Effector CD8-positive, alpha-beta T cell (primary cell): Measurements from ENCODE around the gene BRMS1.
"Not testable (repeated sequence)": the region's sequence is repeated elsewhere in the genome, so short reads cannot be mapped to it uniquely, and the experiment has no call there.

Experiments
- DNase-seq: peaks from one replicate; lab custom pipeline; 2025; lab: John Stamatoyannopoulos, UW
- total RNA-seq, 4 experiments: gene quantifications; one replicate each; lab custom pipeline; 2026; lab: John Stamatoyannopoulos, UW

The BRMS1 gene
- total RNA-seq = 73.1 to 119 (median 90.5) reads per million in 4 experiments

DNA sequence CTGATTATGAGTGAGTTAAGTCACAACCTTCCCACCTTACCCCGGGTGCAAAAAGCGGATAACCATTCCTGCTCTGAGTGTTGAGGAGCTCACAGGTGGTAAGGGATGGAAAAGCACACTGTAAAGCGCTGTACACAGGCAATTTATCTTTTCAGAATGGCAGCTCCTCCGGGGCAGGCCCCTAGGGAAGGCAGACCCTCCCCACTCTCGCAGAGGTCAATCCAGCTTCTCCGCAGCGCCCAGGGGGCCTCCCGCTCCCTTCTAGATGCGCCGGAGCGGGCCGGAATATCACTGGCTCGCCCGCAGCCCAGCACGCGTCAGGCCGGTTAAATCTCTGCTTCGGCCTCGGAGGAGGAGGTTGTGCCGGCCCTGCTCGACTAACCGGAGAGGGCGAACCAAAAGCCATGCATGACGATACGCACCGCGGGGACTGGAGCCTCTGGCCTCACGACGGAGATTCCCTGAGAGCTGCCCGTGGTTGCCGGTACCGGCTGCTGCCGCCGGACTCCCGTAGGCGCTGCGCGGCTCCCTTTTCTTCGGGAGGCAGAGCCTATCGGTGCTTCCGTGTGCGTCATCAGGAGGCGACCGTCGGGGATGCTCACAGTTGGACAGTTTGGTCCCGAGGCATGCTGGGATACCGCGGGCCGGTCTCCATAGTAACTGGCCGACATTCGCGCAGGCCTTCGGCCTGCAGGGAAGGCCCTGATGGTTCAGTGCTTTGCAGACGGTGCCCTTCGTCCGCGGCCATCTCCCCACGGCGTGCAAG is at the start of gene BRMS1:
TSS of gene BRMS1 (minus strand) at position 555 of the 766 bp plus-strand sequence. CDS start 2,870 bp downstream, outside the sequence.
- peak; percentile 93 for DNase-seq

DNA sequence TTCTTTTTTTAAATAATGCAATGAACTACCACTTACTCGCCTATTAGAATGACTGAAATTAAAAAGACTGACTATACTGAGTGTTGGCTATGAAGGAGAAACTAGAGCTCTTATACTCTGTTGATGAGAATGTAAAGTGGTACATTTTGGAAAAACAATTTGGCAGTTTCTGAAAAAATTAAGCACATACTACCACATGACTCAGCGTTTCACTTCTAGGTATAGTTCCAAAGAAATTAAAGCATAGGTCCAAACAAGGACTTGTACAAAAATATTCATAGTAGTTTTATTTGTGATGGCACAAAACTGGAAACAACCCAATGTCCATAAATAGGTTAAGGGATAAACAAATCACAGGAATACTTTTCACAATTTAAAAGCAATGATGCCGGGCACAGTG is 49.0 kb upstream of the BRMS1 start:
- no peak for DNase-seq

GRCh38 chr11:66391322-66391721 is 46.4 kb upstream of the BRMS1 start:
- DNase-seq = no peak

DNA sequence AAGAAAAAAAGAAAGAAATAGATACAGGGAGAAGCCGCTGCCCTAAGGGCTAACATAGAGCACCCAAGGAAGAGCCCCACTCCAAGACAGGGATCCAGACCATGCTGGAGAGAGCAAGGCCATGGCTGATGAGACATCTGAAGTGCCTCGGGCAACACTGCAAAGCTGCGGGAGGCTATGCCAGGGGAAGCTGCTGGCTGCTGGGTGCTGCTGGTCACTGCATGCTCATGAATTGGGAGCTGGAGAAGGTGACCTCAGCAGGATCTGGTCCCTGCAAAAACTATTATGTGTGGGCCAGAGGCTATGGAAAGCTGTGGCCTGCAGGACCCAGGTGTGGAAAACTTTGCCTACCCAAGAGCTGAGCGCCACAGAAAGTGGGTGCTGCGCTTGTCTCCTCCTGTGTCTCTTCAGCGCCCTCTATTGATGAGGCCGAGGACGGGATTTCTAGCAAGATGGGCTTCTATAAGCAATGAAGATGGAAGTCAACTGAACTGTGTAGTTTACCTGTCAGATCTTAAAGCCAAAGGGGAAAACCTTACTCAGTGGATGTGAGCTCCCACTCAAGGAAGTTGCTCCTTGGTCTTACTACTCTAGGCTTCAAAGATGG is 44.0 kb upstream of the BRMS1 start:
- DNase-seq = peak; percentile 48

GRCh38 chr11:66386171-66387069 is 41.5 kb upstream of the BRMS1 start:
- peak; percentile 73 for DNase-seq

GRCh38 chr11:66384316-66384715 is 39.4 kb upstream of the BRMS1 start:
- not testable (repeated sequence) for DNase-seq

GRCh38 chr11:66380264-66380663 is 35.4 kb upstream of the BRMS1 start:
- not testable (repeated sequence) for DNase-seq

GRCh38 chr11:66373690-66374287 is 28.9 kb upstream of the BRMS1 start:
- not testable (repeated sequence) for DNase-seq

DNA sequence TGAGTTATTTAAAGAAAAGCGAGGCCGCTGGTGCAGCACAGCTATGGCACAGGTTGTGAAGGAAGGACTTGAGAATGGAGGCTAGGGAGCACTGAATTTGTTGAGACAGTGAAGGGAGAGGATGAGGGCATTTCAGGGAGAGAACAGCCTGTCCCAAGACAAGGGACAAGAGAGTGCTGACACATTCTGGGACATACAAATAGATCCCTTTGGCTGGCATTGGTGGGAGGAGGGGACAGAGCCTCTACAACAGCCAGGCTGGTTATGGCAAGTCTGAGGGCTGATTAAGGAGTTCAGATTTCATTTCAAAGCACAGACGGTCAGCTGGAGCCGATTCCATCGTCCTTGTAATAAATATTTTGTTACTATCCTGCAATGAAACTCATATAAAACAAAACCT is 28.4 kb upstream of the BRMS1 start:
- no peak for DNase-seq

DNA sequence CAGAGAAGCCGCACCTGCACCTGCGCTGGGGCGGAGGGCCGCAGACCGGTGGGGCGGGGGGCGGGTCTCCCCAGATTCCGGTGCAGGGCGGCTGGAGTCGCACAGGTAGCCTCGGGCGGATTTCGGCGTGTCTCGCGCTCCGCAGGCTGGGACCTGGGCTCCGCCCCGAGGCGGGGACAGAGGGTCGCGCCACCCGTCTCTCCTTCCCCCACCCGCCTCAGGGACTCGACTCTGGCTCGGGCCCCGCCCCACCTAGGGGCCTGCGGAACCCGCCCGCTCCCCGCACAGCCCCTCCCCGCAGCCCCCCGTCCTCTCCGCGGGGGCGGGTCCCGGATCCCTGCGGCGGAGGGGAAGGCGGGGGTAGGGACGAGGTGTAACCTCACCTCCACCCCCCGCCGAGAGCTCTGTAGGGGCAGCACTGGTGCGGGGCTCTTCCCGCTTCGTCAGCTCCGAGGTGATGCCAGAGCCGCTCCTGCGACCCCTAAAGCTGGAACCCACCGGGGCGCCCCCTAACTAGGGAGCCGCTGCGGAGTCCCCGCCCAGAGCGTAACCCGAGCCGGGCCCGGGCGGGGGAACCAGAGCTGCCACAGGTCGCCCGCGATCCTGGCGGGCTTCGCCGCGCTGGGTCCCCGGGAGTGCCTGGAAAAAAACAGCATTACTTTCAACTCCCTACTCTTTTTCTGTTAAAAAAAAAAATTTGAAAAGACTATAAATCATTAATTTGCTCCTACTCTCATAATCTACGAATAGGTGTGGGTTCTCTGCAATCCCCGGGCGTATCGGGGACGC is 26.9 kb upstream of the BRMS1 start, which contains the start of gene SLC29A2:
TSS of gene SLC29A2 (minus strand) at position 134 of the 789 bp plus-strand sequence. CDS start 169 bp downstream, outside the sequence.
- DNase-seq = peak; percentile 73

DNA sequence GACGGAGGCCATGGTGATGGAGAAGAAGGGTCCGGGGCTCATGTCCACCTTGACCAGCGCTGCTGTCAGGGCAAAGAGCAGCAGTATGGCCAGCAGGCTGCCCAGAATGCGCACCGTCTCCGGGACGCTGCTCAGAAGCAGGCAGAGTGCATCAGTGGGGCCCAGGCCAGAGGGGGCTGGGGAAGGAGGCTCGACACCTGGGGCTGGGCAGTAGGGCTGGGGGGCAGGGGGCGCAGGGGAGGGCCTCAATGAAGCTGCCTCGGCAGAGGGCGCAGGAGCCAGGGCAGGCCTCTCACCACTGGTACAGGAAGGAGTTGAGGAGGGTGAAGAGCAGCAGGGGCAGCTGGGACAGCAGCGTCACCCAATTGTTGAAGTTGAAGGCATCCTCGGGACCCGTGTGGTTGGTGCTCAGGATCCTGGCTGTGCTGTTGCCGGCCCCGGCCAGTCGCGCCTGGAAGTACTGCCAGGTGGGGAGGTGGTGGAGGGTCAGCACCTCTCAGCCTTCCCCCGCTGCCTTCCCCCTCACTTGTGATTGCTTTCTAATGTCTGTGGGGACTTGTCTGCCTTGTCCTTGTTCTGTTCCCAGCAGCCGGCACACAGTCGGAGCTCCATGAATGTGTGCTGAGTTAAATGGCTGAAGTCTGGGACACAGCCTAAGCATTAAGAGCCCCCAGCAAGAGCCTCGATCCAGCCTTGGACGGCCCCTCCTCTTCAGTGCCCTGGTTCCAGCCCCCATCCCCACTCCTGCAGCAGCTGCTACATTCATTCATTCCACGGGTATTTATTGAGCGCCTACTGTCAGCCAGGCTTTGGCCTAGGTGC is 24.4 kb upstream of the BRMS1 start:
- DNase-seq = no peak

GRCh38 chr11:66368484-66368883 is 23.6 kb upstream of the BRMS1 start:
- no peak for DNase-seq

DNA sequence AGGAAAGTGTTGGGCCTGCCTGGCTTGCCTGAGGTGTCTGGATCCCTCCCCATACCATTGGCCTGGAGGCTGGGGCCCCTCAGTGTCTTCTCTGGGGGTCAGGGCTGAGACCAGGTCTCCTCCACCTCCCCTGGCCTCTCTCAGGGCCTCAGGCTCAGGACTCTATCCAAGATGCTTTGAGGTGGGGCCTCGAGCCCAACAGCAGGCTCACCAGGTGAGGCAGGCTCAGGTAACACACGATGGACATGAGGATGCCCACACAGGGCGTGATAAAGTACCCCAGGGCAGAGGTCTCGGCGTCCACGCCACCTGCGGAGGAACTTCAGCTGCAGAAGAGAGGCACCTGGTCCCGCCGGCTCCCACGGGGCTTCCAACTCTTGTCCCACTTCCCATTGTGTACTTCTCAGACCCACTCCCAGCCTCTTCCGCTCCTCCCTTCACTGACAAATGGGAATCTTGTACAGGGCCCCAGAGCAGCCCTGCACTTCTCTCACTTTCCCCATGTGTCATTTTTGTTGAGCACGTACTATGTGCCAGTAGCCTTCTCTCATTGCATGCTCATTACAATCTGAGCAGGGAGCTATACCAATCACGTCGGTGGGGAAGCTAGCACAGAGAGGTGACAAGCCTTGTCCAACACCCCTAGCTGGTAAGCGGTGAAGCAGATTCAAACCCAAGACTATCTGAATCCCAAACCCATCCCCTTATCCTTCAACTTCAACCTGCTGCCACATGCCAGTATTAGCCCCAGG is 22.8 kb upstream of the BRMS1 start:
- DNase-seq = no peak

DNA sequence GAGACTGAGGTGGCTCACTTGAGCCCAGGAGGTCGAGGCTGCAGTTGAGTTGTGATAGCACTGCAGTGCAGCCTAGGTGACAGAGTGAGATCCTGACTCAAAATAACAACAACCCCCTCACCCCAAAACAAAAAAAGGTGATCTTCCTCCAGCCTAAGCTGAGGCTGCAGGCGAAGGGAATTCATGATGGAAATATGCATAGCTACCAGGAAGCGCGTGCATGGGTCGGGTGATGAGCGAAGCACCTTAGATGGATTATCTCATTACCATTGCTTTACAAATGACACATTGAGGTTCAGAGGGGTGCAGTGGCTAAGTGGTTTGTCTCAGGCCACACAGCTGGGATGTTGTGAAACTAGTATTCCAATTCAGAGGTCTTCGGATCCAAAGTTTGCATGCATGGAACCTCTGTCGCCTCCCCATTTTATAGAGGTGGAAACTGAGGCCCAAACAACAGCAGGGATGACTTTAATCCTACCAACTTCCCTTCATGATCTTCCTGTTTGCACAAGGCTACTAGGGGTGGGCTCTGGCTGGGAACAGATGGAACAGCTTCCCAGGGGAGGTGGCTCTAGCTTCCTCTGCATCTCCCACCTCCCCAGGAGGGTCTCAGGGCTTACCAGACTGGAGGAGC is 22.1 kb upstream of the BRMS1 start:
- no peak for DNase-seq

- DNase-seq = no peak
Measured at GRCh38 chr11:66365711-66366619, 21.1 kb upstream of the BRMS1 start.

GRCh38 chr11:66365166-66365565 is 20.3 kb upstream of the BRMS1 start:
- DNase-seq = no peak

GRCh38 chr11:66363805-66364535 is 19.1 kb upstream of the BRMS1 start:
- DNase-seq = peak; percentile 58
